Right hindlimb (tissue), 1 donor: ENCODE data around the gene GRXCR2.
A peak's percentile ranks its signal among the peaks of the same experiment; 100 is the strongest.

Experiments used
- DNase-seq: peaks from one replicate; pipeline ENCODE4 v3.0.0-alpha.2; 2018

Gene GRXCR2

GRCh38 chr5:145834917-145835847 is 37.6 kb downstream of the GRXCR2 start, which contains the start of gene PRELID2:
PRELID2 (minus strand) TSS chr5:145835342; CDS start chr5:145835251, 91 bp downstream.
- peak; percentile 92 for DNase-seq

GRCh38 chr5:145834554-145834916 is 38.3 kb downstream of the GRXCR2 start:
- DNase-seq: no peak

GRCh38 chr5:145833631-145834200 is 39.1 kb downstream of the GRXCR2 start:
- no peak for DNase-seq

GRCh38 chr5:145830594-145830993 is 42.2 kb downstream of the GRXCR2 start:
- no peak for DNase-seq

GRCh38 chr5:145829708-145830361 is 43.0 kb downstream of the GRXCR2 start:
- no peak for DNase-seq

GRCh38 chr5:145826895-145827674 is 45.7 kb downstream of the GRXCR2 start:
- no peak for DNase-seq

- no peak for DNase-seq
Measured at GRCh38 chr5:145825751-145826180, 47.0 kb downstream of the GRXCR2 start.

GRCh38 chr5:145824040-145824439 is 48.8 kb downstream of the GRXCR2 start:
- no peak for DNase-seq

GRCh38 chr5:145818604-145819003 is 54.2 kb downstream of the GRXCR2 start:
- no peak for DNase-seq

- no peak for DNase-seq
Measured at GRCh38 chr5:145812877-145813276, 59.9 kb downstream of the GRXCR2 start.

GRCh38 chr5:145811834-145812625 is 60.8 kb downstream of the GRXCR2 start:
- DNase-seq: no peak
